Left lung (tissue), 10 donors: ENCODE measurements around the gene BMP2K. TPM values are rescaled to one million over a fixed set of nuclear protein-coding genes. Genes with fewer than 3 reads are reported as not detected.
A peak's percentile ranks its signal among the peaks of the same experiment; 100 is the strongest.

ENCODE experiments used
- ATAC-seq: fragments of 200-7000 bp; cut with Tn5 transposase; one replicate; pipeline ENCODE4 v1.9.1; 2020; ENCODE audit warnings: moderate library complexity
- DNase-seq, 4 donors: peaks; one replicate each; pipeline ENCODE4 v3.0.0-alpha.2; 2013 to 2020
- H3K27ac ChIP-seq, 2 donors: fragments of 200-600 bp; sonication (generic) in 1 of 2; one replicate each; pipeline versions ENCODE4 v1.5.0 to v1.8.0; 2020 to 2021
- H3K27me3 ChIP-seq, 2 donors: fragments of 200-600 bp; sonication (generic) in 1 of 2; one replicate each; pipeline versions ENCODE4 v1.5.0 to v1.8.0; 2020 to 2021
- H3K36me3 ChIP-seq, 2 donors: fragments of 200-600 bp; sonication (generic) in 1 of 2; one replicate each; pipeline versions ENCODE4 v1.5.0 to v1.8.0; 2020 to 2021
- H3K4me1 ChIP-seq, 2 donors: fragments of 200-600 bp; one replicate each; pipeline ENCODE4 v1.8.0; 2021
- H3K4me3 ChIP-seq, 2 donors: fragments of 200-600 bp; sonication (generic) in 1 of 2; one replicate each; pipeline versions ENCODE4 v1.5.0 to v1.8.0; 2020 to 2021; ENCODE audit warnings: mild to moderate bottlenecking in 1 of 2
- H3K9me3 ChIP-seq, 2 donors: fragments of 200-600 bp; sonication (generic) in 1 of 2; one replicate each; pipeline versions ENCODE4 v1.5.0 to v1.8.0; 2020 to 2021
- intact Hi-C, 2 donors: fragments of 100-400 bp; cut with DNase I; formaldehyde crosslinking; loops; one replicate each; pipeline versions ENCODE4 v1.11.2 to v1.14.2; 2022
- polyA plus RNA-seq, 6 donors: library from polyadenylated mRNA; unstranded; fragments of 120-200 nt; gene quantifications; one replicate each; pipeline ENCODE4 v1.2.1, GENCODE V29; 2013; ENCODE audit not compliant: insufficient read length in 6 of 6
- total RNA-seq, 2 donors: library from RNA; stranded (reverse); fragmentation: NEBNext Ultra II Directional; extraction: Animal tissue kit (Norgen Biotek cat#: 25700); gene quantifications; one replicate each; pipeline ENCODE4 v1.2.1, GENCODE V29; 2021
- TF ChIP-seq, protein P1 (sequence below), 2 donors: fragments of 200-600 bp; sonication (generic) in 1 of 2; IDR thresholded peaks; one replicate each; pipeline versions ENCODE4 v1.5.0 to v1.8.0; 2021; ENCODE audit warnings: antibody characterized with exemption in 2 of 2
- donor health status: DM: no; HTN: yes; CAD: no.
- donor health status: DM: no; HTN: no; CAD: no.

BMP2K gene
- total and polyA plus RNA-seq, 8 donors, result 23.2 to 67.0 (median 27.1) TPM

GRCh38 chr4:78748381-78748780 lies 27.8 kb upstream of the BMP2K start:
- H3K4me3 ChIP-seq, result no peak overlapping the region
- ATAC-seq (no peak), DNase-seq (no peak)
- TF ChIP-seq, protein P1, sequence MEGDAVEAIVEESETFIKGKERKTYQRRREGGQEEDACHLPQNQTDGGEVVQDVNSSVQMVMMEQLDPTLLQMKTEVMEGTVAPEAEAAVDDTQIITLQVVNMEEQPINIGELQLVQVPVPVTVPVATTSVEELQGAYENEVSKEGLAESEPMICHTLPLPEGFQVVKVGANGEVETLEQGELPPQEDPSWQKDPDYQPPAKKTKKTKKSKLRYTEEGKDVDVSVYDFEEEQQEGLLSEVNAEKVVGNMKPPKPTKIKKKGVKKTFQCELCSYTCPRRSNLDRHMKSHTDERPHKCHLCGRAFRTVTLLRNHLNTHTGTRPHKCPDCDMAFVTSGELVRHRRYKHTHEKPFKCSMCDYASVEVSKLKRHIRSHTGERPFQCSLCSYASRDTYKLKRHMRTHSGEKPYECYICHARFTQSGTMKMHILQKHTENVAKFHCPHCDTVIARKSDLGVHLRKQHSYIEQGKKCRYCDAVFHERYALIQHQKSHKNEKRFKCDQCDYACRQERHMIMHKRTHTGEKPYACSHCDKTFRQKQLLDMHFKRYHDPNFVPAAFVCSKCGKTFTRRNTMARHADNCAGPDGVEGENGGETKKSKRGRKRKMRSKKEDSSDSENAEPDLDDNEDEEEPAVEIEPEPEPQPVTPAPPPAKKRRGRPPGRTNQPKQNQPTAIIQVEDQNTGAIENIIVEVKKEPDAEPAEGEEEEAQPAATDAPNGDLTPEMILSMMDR (IDR thresholded peaks at IDR 0.05), result no peak
- H3K4me1 ChIP-seq, result peaks cover 0 to 18% of the 10 kb centered on the region in 2 donors
- no peaks in the 10 kb centered on the region for H3K9me3 ChIP-seq
- no peaks in the 10 kb centered on the region for H3K27me3 ChIP-seq
- intact Hi-C loops, result no loop called here
- no peak overlapping the region for H3K27ac ChIP-seq
- H3K36me3 ChIP-seq, result no peaks in the 10 kb centered on the region

DNA sequence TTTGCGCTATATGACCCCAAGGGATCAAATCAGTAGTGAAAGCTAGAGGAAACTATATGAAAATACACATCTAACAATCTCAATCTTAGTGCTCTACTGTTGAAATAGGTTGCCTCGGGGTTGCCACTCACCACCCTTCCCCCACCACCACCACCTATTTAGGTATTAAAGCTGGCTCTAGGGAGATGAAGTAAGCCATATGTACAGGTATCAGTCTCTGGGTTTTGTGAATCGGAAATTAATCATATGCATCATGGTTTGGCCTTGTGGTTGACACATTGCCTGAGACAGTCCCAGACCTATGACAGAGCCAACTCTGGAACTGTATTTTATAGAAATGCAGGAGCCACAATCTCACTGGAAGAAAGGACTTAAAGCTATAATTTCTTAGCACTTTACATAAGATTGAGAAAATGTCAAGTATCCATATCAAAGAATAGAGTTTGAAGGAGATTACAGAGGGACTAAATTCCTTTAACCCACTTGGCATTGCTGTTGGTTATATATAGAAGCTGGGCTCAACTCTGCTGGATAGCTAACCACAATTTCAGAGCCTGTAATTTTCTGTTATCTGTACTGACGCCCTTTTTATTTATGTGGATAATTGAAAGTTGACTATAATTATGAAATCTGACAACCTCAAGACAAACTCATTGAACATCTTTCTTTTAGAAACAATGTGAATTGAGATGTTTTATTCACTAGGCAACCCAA lies 26.7 kb upstream of the BMP2K start:
- TF ChIP-seq, protein P1 (IDR thresholded peaks at IDR 0.05), result no peak
- H3K27me3 ChIP-seq, result no peaks in the 10 kb centered on the region
- H3K4me3 ChIP-seq, result no peak overlapping the region
- no peaks in the 10 kb centered on the region for H3K9me3 ChIP-seq
- no peaks in the 10 kb centered on the region for H3K36me3 ChIP-seq
- peaks cover 0 to 18% of the 10 kb centered on the region in 2 donors for H3K4me1 ChIP-seq
- ATAC-seq (peak; percentile 53), DNase-seq (no peak)
- H3K27ac ChIP-seq, result peak overlapping the region in 1 of 2 donors; percentile 75
- intact Hi-C loops, result no loop called here

GRCh38 chr4:78749972-78750727 lies 26.0 kb upstream of the BMP2K start:
- DNase-seq, result no peak
- intact Hi-C loops, result no loop called here
- TF ChIP-seq, protein P1 (IDR thresholded peaks at IDR 0.05), result no peak
- H3K4me1 ChIP-seq, result peaks cover 0 to 18% of the 10 kb centered on the region in 2 donors
- no peaks in the 10 kb centered on the region for H3K9me3 ChIP-seq
- no peak overlapping the region for H3K4me3 ChIP-seq
- no peaks in the 10 kb centered on the region for H3K36me3 ChIP-seq
- ATAC-seq, result peak; percentile 79
- no peaks in the 10 kb centered on the region for H3K27me3 ChIP-seq
- H3K27ac ChIP-seq, result peak overlapping the region in 1 of 2 donors; percentile 75

GRCh38 chr4:78753091-78753490 lies 23.1 kb upstream of the BMP2K start:
- intact Hi-C loops, result no loop called here
- Histone ChIP-seq H3K4me1 (peaks cover 0 to 18% of the 10 kb centered on the region in 2 donors), H3K9me3 (no peaks in the 10 kb centered on the region), H3K36me3 (no peaks in the 10 kb centered on the region), H3K27me3 (no peaks in the 10 kb centered on the region), H3K27ac (no peak overlapping the region), H3K4me3 (no peak overlapping the region)
- DNase-seq, result no peak
- TF ChIP-seq, protein P1 (IDR thresholded peaks at IDR 0.05), result no peak
- ATAC-seq, result no peak

DNA sequence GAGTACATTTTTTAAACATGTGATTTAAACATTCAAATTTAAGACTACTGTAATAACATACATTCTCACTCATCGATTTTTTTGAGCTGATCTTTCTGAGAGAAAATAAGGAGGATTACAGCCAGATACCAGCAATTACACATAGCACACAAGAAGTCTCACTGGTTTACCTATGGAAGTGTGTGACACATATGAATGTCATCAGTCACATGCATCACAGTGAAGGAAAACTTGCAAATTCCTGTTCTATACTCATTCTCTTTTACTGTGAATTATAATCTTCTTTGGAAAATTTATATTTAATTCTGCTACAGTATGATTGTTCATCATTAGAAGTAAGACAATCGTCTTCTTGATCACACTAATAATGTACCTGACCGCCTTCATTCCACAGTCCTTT lies 21.3 kb upstream of the BMP2K start:
- peaks cover 0 to 10% of the 10 kb centered on the region in 2 donors for H3K4me1 ChIP-seq
- no peaks in the 10 kb centered on the region for H3K36me3 ChIP-seq
- H3K4me3 ChIP-seq, result no peak overlapping the region
- no peak overlapping the region for H3K27ac ChIP-seq
- DNase-seq (no peak), ATAC-seq (no peak)
- H3K9me3 ChIP-seq, result no peaks in the 10 kb centered on the region
- no peaks in the 10 kb centered on the region for H3K27me3 ChIP-seq
- TF ChIP-seq, protein P1 (IDR thresholded peaks at IDR 0.05), result no peak
- intact Hi-C loops, result no loop called here
